Ishikawa (cell line): ENCODE data around the gene ZBTB7C.

Experiments used
- CEBPB ChIP-seq: IDR thresholded peaks from 2 replicates; pipeline ENCODE4 v1.6.1; 2012
- EP300 ChIP-seq: IDR thresholded peaks from 2 replicates; pipeline ENCODE4 v1.6.1; 2012; ENCODE audit warnings: borderline replicate concordance
- TAF1 ChIP-seq: IDR thresholded peaks from 2 replicates; pipeline ENCODE4 v1.6.1; 2012; ENCODE audit warnings: low read depth, mild to moderate bottlenecking
- ZBTB7A ChIP-seq: IDR thresholded peaks from 2 replicates; pipeline ENCODE4 v1.6.1; 2012; ENCODE audit warnings: low read depth

DNA sequence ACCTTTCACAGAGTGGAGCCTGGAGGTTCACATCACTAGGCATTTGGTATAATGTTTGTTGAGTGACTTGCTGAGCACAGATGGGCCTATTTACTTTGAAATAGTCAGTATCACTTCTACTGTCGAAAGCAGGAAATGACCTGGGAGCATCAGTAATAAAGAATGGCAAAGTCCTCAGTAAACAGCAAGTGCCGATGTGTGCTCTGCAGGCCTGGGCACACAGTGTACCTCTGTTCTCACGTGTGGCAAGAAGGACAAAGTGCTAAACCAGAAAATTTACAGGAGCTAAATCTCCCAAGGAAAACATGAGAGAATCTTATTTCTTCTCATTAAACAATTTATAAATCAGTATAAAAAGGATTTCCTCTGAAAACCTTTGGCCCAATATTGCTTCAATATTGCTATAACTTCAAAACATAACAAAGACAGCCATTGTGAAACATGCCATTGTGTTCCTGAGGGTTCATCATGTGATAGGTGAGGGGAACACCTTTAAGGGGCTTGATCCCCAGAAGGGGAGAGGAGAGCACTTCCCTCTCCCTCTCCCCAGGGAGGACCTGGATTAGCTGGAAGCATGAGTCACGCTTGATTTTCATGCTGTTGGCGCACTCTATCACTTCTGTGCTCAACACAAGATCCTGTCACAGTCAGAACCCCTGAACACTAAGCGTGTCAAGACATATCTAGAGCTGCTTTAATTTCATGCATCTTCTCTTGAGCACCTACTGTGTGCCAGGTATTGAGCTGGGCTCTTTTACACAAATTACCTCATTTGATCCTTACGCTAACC is 347.2 kb downstream of the ZBTB7C start:
- no peak for TF ChIP-seq CEBPB
- no peak for TF ChIP-seq ZBTB7A
- TF ChIP-seq TAF1, result no peak
- TF ChIP-seq EP300, result no peak
